CD14-positive monocyte (primary cell): ENCODE results near the gene SPRR5. TPM values are rescaled to one million over a fixed set of nuclear protein-coding genes. Genes with fewer than 3 reads are reported as not detected.

Experiments
- DNase-seq, 3 donors: peaks; one replicate each; pipeline ENCODE4 v3.0.0-alpha.2; 2011 to 2022
- H2AFZ ChIP-seq: 2 replicates; pipeline ENCODE4 v1.6.0; 2012; ENCODE audit warnings: mild to moderate bottlenecking, low read depth, low read length, inconsistent platforms; ENCODE audit not compliant: insufficient read depth, poor library complexity, severe bottlenecking
- H3K27ac ChIP-seq, 2 donors: 1 replicate in 1 of 2; 2 replicates in 1 of 2; pipeline ENCODE4 v1.5.1; 2012 to 2013; ENCODE audit warnings: low read length in 2 of 2, control low read depth in 1 of 2, inconsistent platforms in 1 of 2, low read depth in 1 of 2, mild to moderate bottlenecking in 1 of 2
- H3K27me3 ChIP-seq, 2 donors: one replicate each; pipeline versions ENCODE4 v1.6.0 to v1.6.1; 2011 to 2013; ENCODE audit warnings: low read length in 2 of 2; ENCODE audit not compliant: control insufficient read depth in 2 of 2, insufficient read depth in 2 of 2
- H3K36me3 ChIP-seq, 2 donors: replicated peaks in 1 of 2; 1 replicate in 1 of 2; 2 replicates in 1 of 2; pipeline versions ENCODE4 v1.5.1 to v1.6.1; 2012 to 2013; ENCODE audit warnings: low read length in 2 of 2, control low read depth in 1 of 2, inconsistent platforms in 1 of 2, mild to moderate bottlenecking in 1 of 2; ENCODE audit not compliant: insufficient read depth in 2 of 2, control insufficient read depth in 1 of 2
- H3K4me1 ChIP-seq, 2 donors: 1 replicate in 1 of 2; 2 replicates in 1 of 2; pipeline versions ENCODE4 v1.5.1 to v1.6.1; 2012 to 2013; ENCODE audit warnings: low read length in 2 of 2, control low read depth in 1 of 2, inconsistent platforms in 1 of 2, mild to moderate bottlenecking in 1 of 2, moderate library complexity in 1 of 2; ENCODE audit not compliant: insufficient read depth in 2 of 2, control insufficient read depth in 1 of 2
- H3K4me2 ChIP-seq: replicated peaks from 2 replicates; pipeline ENCODE3; 2012; ENCODE audit warnings: low read length, moderate library complexity, mild to moderate bottlenecking; ENCODE audit not compliant: poor library complexity, severe bottlenecking; ENCODE audit errors: extremely low read depth
- H3K4me3 ChIP-seq, 3 experiments: fragments of 200-600 bp in 1 of 3; sonication (generic) in 1 of 3; replicated peaks in 1 of 3; 1 replicate in 2 of 3; 2 replicates in 1 of 3; pipeline ENCODE4 v1.5.1; 2011 to 2013; ENCODE audit warnings: low read length in 3 of 3, mild to moderate bottlenecking in 3 of 3, control low read depth in 2 of 3, low read depth in 2 of 3, inconsistent platforms in 1 of 3, moderate library complexity in 1 of 3
- H3K79me2 ChIP-seq: 2 replicates; pipeline ENCODE4 v1.6.0; 2012; ENCODE audit warnings: mild to moderate bottlenecking, control low read depth, inconsistent platforms, low read length, moderate library complexity; ENCODE audit not compliant: insufficient read depth
- H3K9ac ChIP-seq: 2 replicates; pipeline ENCODE4 v1.6.0; 2017; ENCODE audit warnings: low read length, mild to moderate bottlenecking; ENCODE audit not compliant: insufficient read depth, poor library complexity, severe bottlenecking
- H3K9me3 ChIP-seq, 2 donors: replicated peaks in 1 of 2; 1 replicate in 1 of 2; 2 replicates in 1 of 2; pipeline versions ENCODE4 v1.5.1 to v1.6.1; 2012 to 2013; ENCODE audit warnings: low read length in 2 of 2, control low read depth in 1 of 2; ENCODE audit not compliant: control insufficient read depth in 1 of 2, insufficient read depth in 1 of 2
- H4K20me1 ChIP-seq: 2 replicates; pipeline ENCODE4 v1.6.0; 2012; ENCODE audit warnings: mild to moderate bottlenecking, low read length, control low read depth, moderate library complexity; ENCODE audit not compliant: insufficient read depth
- H3K27ac Mint-ChIP-seq, 7 donors: one replicate each; pipeline ENCODE4 v1.8.0; 2020; ENCODE audit warnings: mild to moderate bottlenecking in 7 of 7, mixed read lengths in 7 of 7, moderate library complexity in 6 of 7, inconsistent platforms in 2 of 7
- H3K27me3 Mint-ChIP-seq, 3 donors: one replicate each; pipeline ENCODE4 v1.8.0; 2021 to 2022; ENCODE audit warnings: low read depth in 3 of 3, mild to moderate bottlenecking in 3 of 3, mixed read lengths in 3 of 3, moderate library complexity in 3 of 3, inconsistent platforms in 1 of 3
- H3K36me3 Mint-ChIP-seq, 2 donors: one replicate each; pipeline ENCODE4 v1.8.0; 2020; ENCODE audit warnings: mixed read lengths in 2 of 2, inconsistent platforms in 1 of 2, mild to moderate bottlenecking in 1 of 2
- H3K4me1 Mint-ChIP-seq: one replicate; pipeline ENCODE4 v1.8.0; 2020; ENCODE audit warnings: mild to moderate bottlenecking, mixed read lengths
- H3K4me3 Mint-ChIP-seq, 2 donors: one replicate each; pipeline ENCODE4 v1.8.0; 2020; ENCODE audit warnings: mild to moderate bottlenecking in 2 of 2, mixed read lengths in 2 of 2, moderate library complexity in 1 of 2
- H3K9me3 Mint-ChIP-seq, 7 donors: one replicate each; pipeline ENCODE4 v1.8.0; 2020 to 2022; ENCODE audit warnings: mixed read lengths in 7 of 7, mild to moderate bottlenecking in 6 of 7, moderate library complexity in 6 of 7, inconsistent platforms in 2 of 7
- CTCF ChIP-seq: fragments of 200-600 bp; IDR thresholded peaks from one replicate; pipeline ENCODE4 v1.8.0; 2022; ENCODE audit warnings: antibody characterized with exemption, mild to moderate bottlenecking
- WGBS: methylation state at CpG from one replicate; pipeline ENCODE4 v1.1.5; 2013; ENCODE audit warnings: missing lambda C conversion rate; ENCODE audit not compliant: insufficient coverage; 5-methylcytosine and 5-hydroxymethylcytosine counted together
- intact Hi-C, 2 donors: fragments of 100-400 bp; cut with micrococcal nuclease; formaldehyde crosslinking; loops; one replicate each; pipeline versions ENCODE4 v1.15.0 to v1.15.1; 2023
- polyA plus RNA-seq, 3 donors: library from polyadenylated mRNA; depleted of rRNA in 1 of 3; unstranded in 2 of 3; stranded (reverse) in 1 of 3; fragments of 300-500 nt in 2 of 3; fragments of >200 nt in 1 of 3; fragmentation: Illumina TruSeq in 2 of 3; gene quantifications; 1 replicate in 2 of 3; 2 replicates in 1 of 3; pipeline ENCODE4 v1.2.3, GENCODE V29; 2012 to 2021

The SPRR5 gene
- polyA plus RNA-seq, 3 donors: not detected

- Mint-ChIP-seq H3K36me3 (no peaks in the 10 kb centered on the region), H3K9me3 (peaks cover 0 to 8% (median 3%) of the 10 kb centered on the region in 7 donors), H3K4me3 (no peak overlapping the region), H3K4me1 (no peaks in the 10 kb centered on the region), H3K27ac (no peak overlapping the region), H3K27me3 (peaks cover 3 to 16% (median 5%) of the 10 kb centered on the region in 3 donors)
- no peak for DNase-seq
- intact Hi-C loops: no loop called here
- Histone ChIP-seq H4K20me1 (no peaks in the 10 kb centered on the region), H3K27ac (no peak overlapping the region), H3K4me3 (no peak overlapping the region), H3K4me2 (no peak overlapping the region), H3K36me3 (no peaks in the 10 kb centered on the region), H2AFZ (no peak overlapping the region), H3K4me1 (no peaks in the 10 kb centered on the region), H3K79me2 (no peaks in the 10 kb centered on the region), H3K9ac (no peak overlapping the region), H3K9me3 (no peaks in the 10 kb centered on the region), H3K27me3 (peaks cover 2% of the 10 kb centered on the region in 2 donors)
- no peak for TF ChIP-seq CTCF
- 100% methylated on average over 2 of the region's 6 CpGs for WGBS
Observed at GRCh38 chr1:152993186-152993585, 46.2 kb downstream of the SPRR5 start.

- Mint-ChIP-seq H3K4me1 (no peaks in the 10 kb centered on the region), H3K4me3 (no peak overlapping the region), H3K27ac (no peak overlapping the region), H3K36me3 (no peaks in the 10 kb centered on the region), H3K9me3 (peaks cover 0 to 7% (median 4%) of the 10 kb centered on the region in 7 donors), H3K27me3 (peaks cover 5 to 13% (median 7%) of the 10 kb centered on the region in 3 donors)
- H3K9ac ChIP-seq: no peak overlapping the region
- no peaks in the 10 kb centered on the region for H4K20me1 ChIP-seq
- TF ChIP-seq CTCF: no peak
- no peak overlapping the region for H3K4me2 ChIP-seq
- no peak for DNase-seq
- peaks cover 2% of the 10 kb centered on the region in 2 donors for H3K27me3 ChIP-seq
- H3K4me3 ChIP-seq: no peak overlapping the region
- no peaks in the 10 kb centered on the region for H3K79me2 ChIP-seq
- no CpG with 5 or more reads among the region's 1 CpG for WGBS
- H3K9me3 ChIP-seq: no peaks in the 10 kb centered on the region
- no peaks in the 10 kb centered on the region for H3K36me3 ChIP-seq
- H3K4me1 ChIP-seq: no peaks in the 10 kb centered on the region
- intact Hi-C loops: no loop called here
- H3K27ac ChIP-seq: no peak overlapping the region
- no peak overlapping the region for H2AFZ ChIP-seq
Observed at GRCh38 chr1:152995842-152996241, 48.8 kb downstream of the SPRR5 start.
